Tibial nerve (tissue), 4 donors: ENCODE data around the gene SGPP2.

Experiments
- EP300 ChIP-seq, 2 donors: sonication (generic); formaldehyde crosslinking; IDR thresholded peaks; one replicate each; pipeline ENCODE4 v1.6.1; 2017; ENCODE audit warnings: antibody characterized with exemption in 2 of 2, mild to moderate bottlenecking in 1 of 2
- POLR2A ChIP-seq, 2 donors: fragments of 450-650 bp; IDR thresholded peaks; one replicate each; pipeline ENCODE4 v1.6.1; 2017; ENCODE audit warnings: antibody characterized with exemption in 2 of 2, mild to moderate bottlenecking in 2 of 2, moderate library complexity in 2 of 2
- TF ChIP-seq, protein P1 (sequence below), 5 experiments: fragments of 200-600 bp in 3 of 5; fragments of 450-650 bp in 2 of 5; sonication (generic) in 3 of 5; IDR thresholded peaks; one replicate each; pipeline ENCODE4 v1.5.1; 2016 to 2019; ENCODE audit warnings: antibody characterized with exemption in 5 of 5, mild to moderate bottlenecking in 3 of 5, moderate library complexity in 2 of 5

DNA sequence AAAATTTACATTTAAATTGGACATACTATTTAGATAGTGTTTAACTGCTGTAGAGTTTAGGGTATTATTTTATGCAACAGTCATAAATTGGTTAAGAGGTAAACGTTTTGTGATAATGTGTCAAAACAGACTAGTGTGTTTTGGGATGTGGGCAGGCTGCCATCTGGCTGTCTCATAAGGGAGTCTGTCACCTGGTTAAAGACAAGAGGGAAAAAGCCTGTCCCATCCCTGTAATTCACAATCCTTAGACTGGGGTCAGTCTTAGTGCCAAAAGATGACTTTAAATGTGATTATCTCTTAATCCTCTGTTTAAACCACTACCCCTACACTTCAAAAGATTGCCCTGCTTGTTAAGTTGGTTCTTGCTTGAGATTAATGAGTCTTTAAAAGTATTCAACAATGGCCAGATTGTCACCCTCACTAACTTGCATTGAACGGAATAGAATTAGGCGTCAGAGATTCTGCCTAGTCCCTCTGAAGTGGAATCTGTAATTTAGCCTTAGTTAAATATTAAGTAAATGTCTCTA lies 59.2 kb downstream of the SGPP2 start:
- TF ChIP-seq, protein P1, sequence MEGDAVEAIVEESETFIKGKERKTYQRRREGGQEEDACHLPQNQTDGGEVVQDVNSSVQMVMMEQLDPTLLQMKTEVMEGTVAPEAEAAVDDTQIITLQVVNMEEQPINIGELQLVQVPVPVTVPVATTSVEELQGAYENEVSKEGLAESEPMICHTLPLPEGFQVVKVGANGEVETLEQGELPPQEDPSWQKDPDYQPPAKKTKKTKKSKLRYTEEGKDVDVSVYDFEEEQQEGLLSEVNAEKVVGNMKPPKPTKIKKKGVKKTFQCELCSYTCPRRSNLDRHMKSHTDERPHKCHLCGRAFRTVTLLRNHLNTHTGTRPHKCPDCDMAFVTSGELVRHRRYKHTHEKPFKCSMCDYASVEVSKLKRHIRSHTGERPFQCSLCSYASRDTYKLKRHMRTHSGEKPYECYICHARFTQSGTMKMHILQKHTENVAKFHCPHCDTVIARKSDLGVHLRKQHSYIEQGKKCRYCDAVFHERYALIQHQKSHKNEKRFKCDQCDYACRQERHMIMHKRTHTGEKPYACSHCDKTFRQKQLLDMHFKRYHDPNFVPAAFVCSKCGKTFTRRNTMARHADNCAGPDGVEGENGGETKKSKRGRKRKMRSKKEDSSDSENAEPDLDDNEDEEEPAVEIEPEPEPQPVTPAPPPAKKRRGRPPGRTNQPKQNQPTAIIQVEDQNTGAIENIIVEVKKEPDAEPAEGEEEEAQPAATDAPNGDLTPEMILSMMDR (IDR thresholded peaks at IDR 0.05): no peak
- no peak for TF ChIP-seq EP300 (IDR thresholded peaks at IDR 0.05)
- TF ChIP-seq POLR2A (IDR thresholded peaks at IDR 0.05): no peak
